Neuronal stem cell (in vitro differentiated cells): ENCODE measurements around the gene TNFRSF4.
A peak's percentile ranks its signal among the peaks of the same experiment; 100 is the strongest.
"Not testable (repeated sequence)": the region's sequence is repeated elsewhere in the genome, so short reads cannot be mapped to it uniquely, and the experiment has no call there.

Experiments used
- DNase-seq: peaks from one replicate; pipeline ENCODE4 v3.0.0-alpha.2; 2013; ENCODE audit warnings: low spot score
- H2AFZ ChIP-seq: one replicate; pipeline ENCODE4 v1.6.1; 2013; ENCODE audit warnings: mild to moderate bottlenecking, low read length, inconsistent platforms
- H2AK5ac ChIP-seq: 2 replicates; pipeline ENCODE4 v1.6.1; 2013; ENCODE audit warnings: low read depth, mild to moderate bottlenecking, inconsistent platforms, low read length, moderate library complexity, mixed read lengths
- H2BK120ac ChIP-seq: 2 replicates; pipeline ENCODE4 v1.6.1; 2013; ENCODE audit warnings: low read depth, mild to moderate bottlenecking, inconsistent platforms, low read length, moderate library complexity, mixed read lengths
- H2BK12ac ChIP-seq: one replicate; pipeline ENCODE4 v1.6.1; 2013; ENCODE audit warnings: low read length, inconsistent platforms
- H2BK15ac ChIP-seq: 2 replicates; pipeline ENCODE4 v1.6.1; 2013; ENCODE audit warnings: mild to moderate bottlenecking, low read length, inconsistent platforms, mixed read lengths
- H2BK5ac ChIP-seq: one replicate; pipeline ENCODE4 v1.6.1; 2013; ENCODE audit warnings: inconsistent platforms, mild to moderate bottlenecking, low read length, moderate library complexity
- H3K14ac ChIP-seq: one replicate; pipeline ENCODE4 v1.6.1; 2013; ENCODE audit warnings: low read length, inconsistent platforms
- H3K18ac ChIP-seq: 2 replicates; pipeline ENCODE4 v1.6.1; 2013; ENCODE audit warnings: low read length, inconsistent platforms
- H3K23ac ChIP-seq: 2 replicates; pipeline ENCODE4 v1.6.1; 2013; ENCODE audit warnings: low read depth, mild to moderate bottlenecking, mixed read lengths, low read length, inconsistent platforms; ENCODE audit not compliant: poor library complexity
- H3K27ac ChIP-seq: replicated peaks from 3 replicates; pipeline ENCODE4 v1.5.1; 2013; ENCODE audit warnings: low read length, inconsistent platforms
- H3K27me3 ChIP-seq, 3 experiments: 2 replicates each; pipeline ENCODE4 v1.6.1; 2013; ENCODE audit warnings: low read length in 3 of 3, mild to moderate bottlenecking in 2 of 3, inconsistent platforms in 1 of 3, low read depth in 1 of 3, mixed read lengths in 1 of 3, moderate library complexity in 1 of 3; ENCODE audit not compliant: control insufficient read depth in 3 of 3, insufficient read depth in 3 of 3
- H3K36me3 ChIP-seq, 2 donors: replicated peaks in 1 of 2; 2 replicates each; pipeline ENCODE4 v1.6.1; 2013; ENCODE audit warnings: low read length in 2 of 2; ENCODE audit not compliant: control insufficient read depth in 2 of 2, insufficient read depth in 2 of 2
- H3K4ac ChIP-seq: 2 replicates; pipeline ENCODE4 v1.6.1; 2013; ENCODE audit warnings: inconsistent platforms, mild to moderate bottlenecking, low read length, moderate library complexity
- H3K4me1 ChIP-seq, 2 donors: 1 replicate in 1 of 2; 2 replicates in 1 of 2; pipeline ENCODE4 v1.6.1; 2013; ENCODE audit warnings: low read length in 2 of 2, low read depth in 1 of 2; ENCODE audit not compliant: control insufficient read depth in 2 of 2, insufficient read depth in 1 of 2
- H3K4me2 ChIP-seq: one replicate; pipeline ENCODE4 v1.6.1; 2013; ENCODE audit warnings: mild to moderate bottlenecking, low read length, inconsistent platforms; ENCODE audit not compliant: insufficient read depth, poor library complexity, severe bottlenecking
- H3K4me3 ChIP-seq, 2 donors: 2 replicates each; pipeline ENCODE4 v1.5.1; 2013; ENCODE audit warnings: low read length in 2 of 2, mild to moderate bottlenecking in 2 of 2, inconsistent platforms in 1 of 2, moderate library complexity in 1 of 2
- H3K79me1 ChIP-seq: one replicate; pipeline ENCODE4 v1.6.1; 2013; ENCODE audit warnings: low read depth, mild to moderate bottlenecking, inconsistent platforms, low read length, moderate library complexity
- H3K9ac ChIP-seq: one replicate; pipeline ENCODE4 v1.6.1; 2013; ENCODE audit warnings: mild to moderate bottlenecking, low read depth, low read length, inconsistent platforms; ENCODE audit not compliant: poor library complexity
- H3K9me3 ChIP-seq, 2 donors: replicated peaks in 1 of 2; 2 replicates each; pipeline versions ENCODE3 to v1.6.1; 2013; ENCODE audit warnings: low read length in 2 of 2, mild to moderate bottlenecking in 2 of 2, inconsistent platforms in 1 of 2, low read depth in 1 of 2, mixed read lengths in 1 of 2, moderate library complexity in 1 of 2; ENCODE audit not compliant: control insufficient read depth in 2 of 2, insufficient read depth in 1 of 2
- H4K8ac ChIP-seq: one replicate; pipeline ENCODE4 v1.6.1; 2013; ENCODE audit warnings: low read depth, mild to moderate bottlenecking, inconsistent platforms, low read length, moderate library complexity
- H4K91ac ChIP-seq: one replicate; pipeline ENCODE4 v1.6.1; 2013; ENCODE audit warnings: low read length, low read depth, mild to moderate bottlenecking, inconsistent platforms; ENCODE audit not compliant: poor library complexity
- WGBS, 2 donors: extraction: QIAGEN DNeasy Blood & Tissue Kit; methylation state at CpG; one replicate each; pipeline ENCODE4 v1.1.7; 2013; ENCODE audit warnings: missing lambda C conversion rate in 2 of 2, mixed read lengths in 1 of 2; ENCODE audit not compliant: insufficient read length in 2 of 2, insufficient replicate concordance in 1 of 2; ENCODE audit errors: extremely low coverage in 2 of 2; 5-methylcytosine and 5-hydroxymethylcytosine counted together

Gene TNFRSF4

DNA sequence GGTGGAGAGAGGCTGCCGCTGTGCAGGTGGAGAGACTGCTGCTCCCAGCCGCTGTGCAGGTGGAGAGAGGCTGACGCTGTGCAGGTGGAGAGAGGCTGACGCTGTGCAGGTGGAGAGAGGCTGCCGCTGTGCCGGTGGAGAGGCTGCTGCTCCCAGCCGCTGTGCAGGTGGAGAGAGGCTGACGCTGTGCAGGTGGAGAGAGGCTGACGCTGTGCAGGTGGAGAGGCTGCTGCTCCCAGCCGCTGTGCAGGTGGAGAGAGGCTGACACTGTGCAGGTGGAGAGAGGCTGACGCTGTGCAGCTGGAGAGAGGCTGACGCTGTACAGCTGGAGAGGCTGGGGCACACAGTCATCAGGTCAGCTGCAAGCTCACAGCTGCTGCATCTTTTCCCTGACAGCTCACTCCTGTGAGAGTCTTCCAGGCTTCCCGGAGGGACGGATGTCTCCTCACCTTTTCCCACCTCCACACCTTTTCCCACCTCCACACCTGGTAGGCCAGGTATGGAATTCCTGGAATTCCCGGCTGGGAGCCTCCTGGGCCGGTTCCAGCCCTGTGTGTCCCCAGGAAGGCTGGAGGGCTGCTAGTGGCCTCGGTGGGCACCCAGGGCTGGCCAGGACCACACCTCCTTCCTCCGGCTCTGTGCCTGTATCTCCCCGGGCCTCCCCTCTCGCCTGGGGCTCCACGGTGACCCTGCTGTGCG is 37.7 kb downstream of the TNFRSF4 start:
- not testable (repeated sequence) for H2BK12ac ChIP-seq, H4K8ac ChIP-seq, H3K4me3 ChIP-seq, H2BK120ac ChIP-seq, H3K36me3 ChIP-seq, H4K91ac ChIP-seq, H3K79me1 ChIP-seq, DNase-seq, H3K4me2 ChIP-seq, H3K27ac ChIP-seq, H3K4ac ChIP-seq, H3K9me3 ChIP-seq, H2AK5ac ChIP-seq, H3K9ac ChIP-seq, H2AFZ ChIP-seq, H2BK5ac ChIP-seq, H3K14ac ChIP-seq
- H3K4me1 ChIP-seq = peaks cover 10 to 15% of the 10 kb centered on the region in 2 donors
- H2BK15ac ChIP-seq = peak overlapping the region; percentile 58
- peaks cover 0 to 59% (median 10%) of the 10 kb centered on the region in 3 experiments for H3K27me3 ChIP-seq
- peak overlapping the region; percentile 71 for H3K18ac ChIP-seq
- no CpG with 5 or more reads among the region's 22 CpGs for WGBS, 2 donors
- peak overlapping the region; percentile 65 for H3K23ac ChIP-seq

DNA sequence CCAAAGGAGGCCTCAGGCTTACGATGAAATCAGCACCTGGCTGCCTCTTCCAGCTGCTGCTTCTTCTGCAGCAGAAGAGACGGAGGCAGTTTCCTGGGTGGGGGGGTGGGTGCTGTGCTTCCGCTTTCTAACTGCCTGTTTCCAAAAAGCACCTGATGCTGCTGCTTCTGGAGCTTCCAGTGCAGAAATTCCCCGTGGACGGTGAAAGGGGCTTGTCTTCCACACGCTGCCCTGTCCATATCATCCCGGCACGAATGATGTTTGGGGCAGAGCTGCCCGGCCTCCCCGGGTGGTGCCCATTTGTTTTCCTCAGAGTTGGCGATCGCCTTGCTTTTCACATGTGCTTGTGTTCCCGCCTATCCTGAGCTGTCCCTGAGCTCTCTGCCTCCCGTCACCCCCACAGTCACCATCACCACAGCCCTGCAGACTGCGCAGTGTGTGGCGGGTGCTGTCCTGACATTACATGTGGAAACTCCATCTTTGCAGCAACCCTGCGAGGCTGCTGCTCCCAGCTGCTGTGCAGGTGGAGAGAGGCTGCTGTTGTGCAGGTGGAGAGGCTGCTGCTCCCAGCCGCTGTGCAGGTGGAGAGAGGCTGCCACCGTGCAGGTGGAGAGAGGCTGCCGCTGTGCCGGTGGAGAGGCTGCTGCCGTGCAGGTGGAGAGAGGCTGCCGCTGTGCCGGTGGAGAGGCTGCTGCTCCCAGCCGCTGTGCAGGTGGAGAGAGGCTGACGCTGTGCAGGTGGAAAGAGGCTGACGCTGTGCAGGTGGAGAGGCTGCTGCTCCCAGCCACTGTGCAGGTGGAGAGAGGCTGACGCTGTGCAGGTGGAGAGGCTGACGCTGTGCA is 38.5 kb downstream of the TNFRSF4 start:
- H3K36me3 ChIP-seq = no peaks in the 10 kb centered on the region
- H4K8ac ChIP-seq = no peak overlapping the region
- peak overlapping the region; percentile 30 for H3K9ac ChIP-seq
- no peak overlapping the region for H3K4ac ChIP-seq
- H2BK15ac ChIP-seq = no peak overlapping the region
- DNase-seq = no peak
- peaks cover 0 to 60% (median 10%) of the 10 kb centered on the region in 3 experiments for H3K27me3 ChIP-seq
- peaks cover 10 to 15% of the 10 kb centered on the region in 2 donors for H3K4me1 ChIP-seq
- peak overlapping the region; percentile 5 for H2BK5ac ChIP-seq
- peak overlapping the region; percentile 65 for H3K23ac ChIP-seq
- H3K4me3 ChIP-seq = peak overlapping the region in 1 of 2 donors; percentile 51
- peaks cover 2% of the 10 kb centered on the region for H3K79me1 ChIP-seq
- no CpG with 5 or more reads among the region's 29 CpGs for WGBS, 2 donors
- no peak overlapping the region for H3K27ac ChIP-seq
- no peak overlapping the region for H2AFZ ChIP-seq
- H2BK120ac ChIP-seq = no peak overlapping the region
- no peak overlapping the region for H3K14ac ChIP-seq
- peak overlapping the region; percentile 21 for H2AK5ac ChIP-seq
- H2BK12ac ChIP-seq = no peak overlapping the region
- H3K9me3 ChIP-seq = peaks cover 0 to 7% of the 10 kb centered on the region in 2 donors
- H4K91ac ChIP-seq = no peak overlapping the region
- H3K18ac ChIP-seq = peak overlapping the region; percentile 17
- H3K4me2 ChIP-seq = no peak overlapping the region

DNA sequence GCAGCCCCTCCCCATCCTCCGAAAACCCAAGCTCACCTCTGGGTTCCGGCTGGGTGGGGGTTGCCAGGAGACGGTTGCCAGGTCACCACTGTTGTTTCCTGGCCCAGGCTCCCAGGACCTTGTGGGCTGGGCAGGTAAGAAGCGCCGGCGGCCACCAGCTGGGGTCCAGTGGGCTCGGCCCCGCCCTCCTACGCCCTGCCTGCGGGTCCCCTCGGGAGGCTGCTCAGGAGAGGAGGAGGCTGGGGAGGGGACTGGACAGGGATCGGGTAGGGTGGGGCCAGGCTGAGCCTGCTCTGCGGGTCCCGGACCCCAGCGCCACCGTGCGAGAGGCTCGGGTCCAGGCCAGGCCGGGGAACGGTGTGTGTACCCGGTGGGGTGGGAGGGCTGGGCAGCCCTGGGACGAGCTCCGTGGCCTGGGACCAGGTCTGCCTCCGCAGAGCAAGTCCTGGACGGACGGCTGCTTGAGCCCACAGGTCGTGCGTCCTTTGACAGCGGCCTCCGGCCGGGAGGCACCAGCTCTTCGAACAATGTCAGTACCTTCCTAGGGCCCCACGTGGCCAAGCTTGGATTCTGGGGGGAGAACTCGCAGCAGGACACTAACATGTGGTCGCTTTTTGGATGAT is 40.0 kb downstream of the TNFRSF4 start, which contains the start of gene TTLL10:
TTLL10 (plus strand) TSS at position 88 of the 623 bp plus-strand sequence. CDS start 5,336 bp downstream, outside the sequence.
- peak; percentile 61 for DNase-seq
- peaks cover 19 to 20% of the 10 kb centered on the region in 2 donors for H3K4me1 ChIP-seq
- WGBS, 2 donors = no CpG with 5 or more reads among the region's 35 CpGs
- H4K91ac ChIP-seq = peak within 1 kb of the TSS; percentile 53
- peak within 1 kb of the TSS; percentile 98 for H2BK15ac ChIP-seq
- peak within 1 kb of the TSS; percentile 56 for H2AFZ ChIP-seq
- H3K14ac ChIP-seq = peak within 1 kb of the TSS; percentile 82
- H3K18ac ChIP-seq = peak within 1 kb of the TSS; percentile 91
- H3K23ac ChIP-seq = peak within 1 kb of the TSS; percentile 89
- H4K8ac ChIP-seq = no peak within 1 kb of the TSS
- peak within 1 kb of the TSS; percentile 66 for H2BK5ac ChIP-seq
- peaks cover 0 to 7% of the 10 kb centered on the region in 2 donors for H3K9me3 ChIP-seq
- H3K4me2 ChIP-seq = peak within 1 kb of the TSS; percentile 64
- peaks cover 2% of the 10 kb centered on the region for H3K79me1 ChIP-seq
- no peak within 1 kb of the TSS for H3K4ac ChIP-seq
- H3K9ac ChIP-seq = peak within 1 kb of the TSS; percentile 70
- H2BK12ac ChIP-seq = peak within 1 kb of the TSS; percentile 94
- H3K4me3 ChIP-seq = peak within 1 kb of the TSS in 1 of 2 donors; percentile 33
- no peak within 1 kb of the TSS for H3K27ac ChIP-seq
- H3K36me3 ChIP-seq = no peaks in the 10 kb centered on the region
- peaks cover 0 to 64% (median 10%) of the 10 kb centered on the region in 3 experiments for H3K27me3 ChIP-seq
- peak within 1 kb of the TSS; percentile 96 for H2AK5ac ChIP-seq
- H2BK120ac ChIP-seq = no peak within 1 kb of the TSS
